AG04450 (cell line): ENCODE measurements around the gene PAX2. TPM values are rescaled to one million over a fixed set of nuclear protein-coding genes. Genes with fewer than 3 reads are reported as not detected.
A peak's percentile ranks its signal among the peaks of the same experiment; 100 is the strongest.

Experiments used
- CTCF ChIA-PET: fragments of 300-600, 350-600 bp; formaldehyde crosslinking; extraction: SDS; loops from one replicate; lab custom pipeline; 2022; ENCODE audit warnings: antibody characterized with exemption, inconsistent platforms; lab: Charles Lee
- POLR2A ChIA-PET: fragments of 350-600 bp; formaldehyde crosslinking; extraction: SDS; loops from one replicate; lab custom pipeline; 2021; ENCODE audit warnings: antibody characterized with exemption, inconsistent platforms; lab: Yijun Ruan, JAX
- DNase-seq: peaks from one replicate; pipeline ENCODE4 v3.0.0-alpha.2; 2011; ENCODE audit warnings: low read depth, low spot score
- H3K27ac ChIP-seq: one replicate; pipeline ENCODE4 v1.5.1; 2012; ENCODE audit warnings: low read depth, low read length, control low read depth
- H3K27me3 ChIP-seq: one replicate; pipeline ENCODE4 v1.6.0; 2012; ENCODE audit warnings: low read length; ENCODE audit not compliant: control insufficient read depth, insufficient read depth
- H3K4me3 ChIP-seq: 2 replicates; pipeline ENCODE4 v1.5.1; 2011; ENCODE audit warnings: mild to moderate bottlenecking, low read depth, low read length, control low read depth
- H3K9me3 ChIP-seq: 2 replicates; pipeline ENCODE4 v1.5.1; 2012; ENCODE audit warnings: low read length; ENCODE audit not compliant: control insufficient read depth, insufficient read depth
- CTCF ChIP-seq: IDR thresholded peaks from 2 replicates; pipeline ENCODE4 v1.5.1; 2011; ENCODE audit warnings: low read depth, low read length, control low read depth, inconsistent platforms
- polyA plus RNA-seq: library from polyadenylated mRNA; depleted of rRNA; stranded (reverse); fragments of >200 nt; gene quantifications from 2 replicates; pipeline ENCODE4 v1.2.3, GENCODE V29; 2011; rRNA removed

The PAX2 gene
- polyA plus RNA-seq, 1 experiment = not detected

GRCh38 chr10:100875484-100876166 lies 130.2 kb downstream of the PAX2 start:
- Histone ChIP-seq H3K9me3 (no peaks in the 10 kb centered on the region), H3K4me3 (no peak overlapping the region), H3K27me3 (no peaks in the 10 kb centered on the region), H3K27ac (no peak overlapping the region)
- TF ChIP-seq CTCF = no peak
- DNase-seq = no peak
- ChIA-PET POLR2A (no interaction called here), CTCF (interaction anchor here (1.0 to 2.3 kb wide), 3 partner anchors 313 to 442 kb away, joined by 3 to 9 read pairs (median 4); no protein-coding TSS in a partner anchor)

DNA sequence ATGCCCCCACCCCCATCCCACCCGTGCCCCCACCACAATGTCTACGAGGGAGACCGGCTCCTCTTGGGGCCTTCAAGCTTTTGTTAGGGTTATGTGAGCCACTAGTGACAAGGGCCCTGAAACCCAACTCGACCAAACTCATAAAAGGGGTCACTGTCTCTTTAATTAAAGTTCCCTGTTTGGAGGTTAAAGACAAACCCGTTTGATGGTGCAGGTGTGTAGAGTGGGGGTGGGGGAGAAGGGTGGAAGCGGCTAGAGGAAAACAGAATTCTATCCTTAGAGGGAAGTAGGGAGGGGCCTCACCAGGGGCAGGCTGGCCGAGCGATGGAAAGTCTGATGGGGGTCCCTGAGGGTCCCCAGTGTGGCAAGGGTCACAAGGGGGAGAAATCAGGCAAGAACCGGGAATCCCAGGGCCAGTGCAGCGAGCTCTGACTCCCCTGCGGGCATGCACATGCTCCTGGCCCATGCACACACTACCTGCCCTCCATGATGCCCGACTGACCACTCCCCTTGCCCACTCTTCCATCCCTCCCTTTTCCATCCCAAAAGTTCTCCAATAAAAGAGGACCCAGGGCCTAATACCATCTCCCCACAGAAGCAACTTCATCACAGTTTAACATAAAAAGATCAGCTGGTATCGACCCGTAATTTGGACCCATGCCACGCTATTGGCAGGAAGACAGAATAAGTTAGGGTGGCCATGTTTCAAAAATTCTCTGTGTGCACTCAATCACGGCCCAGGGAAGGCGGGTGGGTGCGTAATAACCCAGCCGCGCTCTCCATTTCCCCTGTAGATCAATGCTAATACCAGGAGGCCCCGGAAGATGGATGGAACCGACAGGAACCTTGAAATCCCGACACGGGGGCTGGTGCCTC lies 131.4 kb downstream of the PAX2 start:
- ChIA-PET CTCF (interaction anchor here (1.0 to 5.2 kb wide), 5 partner anchors 314 to 443 kb away, joined by 3 to 66 read pairs (median 9); partner anchors contain the start of gene SEC31B), POLR2A (no interaction called here)
- Histone ChIP-seq H3K27ac (no peak overlapping the region), H3K27me3 (no peaks in the 10 kb centered on the region), H3K9me3 (no peaks in the 10 kb centered on the region), H3K4me3 (no peak overlapping the region)
- no peak for TF ChIP-seq CTCF
- DNase-seq = no peak

GRCh38 chr10:100877461-100877850 lies 132.1 kb downstream of the PAX2 start:
- H3K4me3 ChIP-seq = no peak overlapping the region
- ChIA-PET CTCF (interaction anchor here (1.1 to 5.2 kb wide), 11 partner anchors 10 to 510 kb away, joined by 3 to 66 read pairs (median 11); partner anchors contain the start of gene SEC31B), POLR2A (no interaction called here)
- no peak for TF ChIP-seq CTCF
- DNase-seq = no peak
- no peaks in the 10 kb centered on the region for H3K9me3 ChIP-seq
- no peak overlapping the region for H3K27ac ChIP-seq
- H3K27me3 ChIP-seq = no peaks in the 10 kb centered on the region

DNA sequence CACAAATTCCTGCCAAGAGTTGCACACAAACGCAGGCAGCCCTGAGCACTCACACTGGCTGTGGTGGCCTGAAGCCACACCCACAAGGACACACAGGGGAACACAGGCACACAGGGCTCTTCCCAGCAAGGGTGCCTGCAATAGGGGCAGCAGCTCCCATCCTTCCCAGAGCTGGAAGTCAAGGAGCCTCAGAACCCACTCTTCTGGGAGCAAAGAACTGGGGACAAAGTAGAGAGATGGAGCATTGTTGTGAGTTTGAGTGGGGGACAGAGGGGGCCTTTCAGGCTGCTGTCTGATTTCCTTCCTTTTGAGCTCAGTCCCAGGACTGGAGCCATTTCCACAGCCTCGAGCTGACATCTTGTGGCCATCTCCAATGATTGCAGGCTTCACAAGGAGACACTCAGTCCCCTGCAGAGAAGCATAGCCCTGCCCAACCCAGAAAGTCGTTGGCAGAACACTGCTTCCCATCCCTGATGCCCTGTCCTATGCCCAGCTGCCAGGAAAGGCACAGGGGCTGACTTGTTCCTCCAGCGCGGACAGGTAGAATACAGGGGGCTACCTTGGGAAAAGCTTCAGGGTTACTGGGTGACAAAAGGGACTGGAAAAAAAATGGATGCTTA lies 133.0 kb downstream of the PAX2 start:
- no peak overlapping the region for H3K27ac ChIP-seq
- CTCF ChIA-PET = interaction anchor here (0.5 to 5.2 kb wide), 48 partner anchors 10 to 1032 kb away, joined by 3 to 66 read pairs (median 4); partner anchors contain the start of genes HIF1AN and SEC31B
- H3K4me3 ChIP-seq = no peak overlapping the region
- H3K27me3 ChIP-seq = no peaks in the 10 kb centered on the region
- DNase-seq = peak; percentile 51
- no peaks in the 10 kb centered on the region for H3K9me3 ChIP-seq
- POLR2A ChIA-PET = interaction anchor here (0.6 to 1.0 kb wide), 2 partner anchors 316 to 505 kb away, joined by 3 to 4 read pairs; no protein-coding TSS in a partner anchor
- TF ChIP-seq CTCF = peak; percentile 85

Other genes with a start within 250 kb of the PAX2 start
- gene SEC31B, start 225.7 kb upstream of the PAX2 start, polyA plus RNA-seq = 4.3 and 4.8 TPM in 2 replicates
- gene NDUFB8, start 215.7 kb upstream of the PAX2 start, polyA plus RNA-seq = 204 and 211 TPM in 2 replicates
- gene HIF1AN, start 209.6 kb upstream of the PAX2 start, polyA plus RNA-seq = 29.7 and 31.0 TPM in 2 replicates
- 15.0 and 19.0 TPM in 2 replicates for gene SLF2, start 167.4 kb downstream of the PAX2 start, polyA plus RNA-seq
- 10.5 and 14.4 TPM in 2 replicates for gene SEMA4G, start 223.9 kb downstream of the PAX2 start, polyA plus RNA-seq
- gene MRPL43, start 241.9 kb downstream of the PAX2 start, polyA plus RNA-seq = 72.3 and 88.0 TPM in 2 replicates
- 4.3 and 6.9 TPM in 2 replicates for gene TWNK, start 242.0 kb downstream of the PAX2 start, polyA plus RNA-seq